ENCODE measurements around the gene CST3.

CST3 gene

DNA sequence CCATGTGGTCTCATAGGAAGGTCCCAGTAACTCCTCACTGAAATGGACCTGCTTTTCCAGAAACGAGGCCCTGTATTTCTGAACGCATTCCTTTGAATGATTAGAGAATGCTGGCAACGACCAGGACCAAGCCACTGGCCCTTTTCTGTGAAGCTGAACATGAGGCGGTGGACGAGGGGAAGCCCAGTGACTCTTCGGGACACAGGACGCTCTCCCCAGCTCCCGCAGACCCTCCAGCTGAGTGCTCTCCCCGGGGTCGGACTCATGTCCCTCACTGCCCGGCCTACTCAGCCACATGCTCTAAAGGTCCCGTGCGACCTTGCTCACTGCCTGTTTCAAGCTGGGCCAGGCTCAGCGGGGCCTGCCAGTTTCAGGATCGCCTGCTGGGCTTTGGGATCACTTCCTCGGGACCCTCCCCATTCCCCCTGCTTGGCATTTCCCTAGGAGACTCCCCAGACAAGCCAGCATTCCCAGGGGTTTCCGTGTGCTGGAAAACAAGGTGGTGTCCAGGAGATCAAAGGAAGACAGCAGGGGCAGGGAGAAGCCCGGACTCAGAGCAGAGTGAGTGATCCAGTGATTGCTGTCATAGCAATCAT, 29.4 kb downstream of the CST3 start:
- Mint-ChIP-seq H3K27ac (no peak overlapping the region), H3K4me3 (no peak overlapping the region), H3K4me1 (peaks cover 10% of the 10 kb centered on the region), H3K36me3 (no peaks in the 10 kb centered on the region), H3K9me3 (no peaks in the 10 kb centered on the region)
- DNase-seq (ENCODE audit: low spot score in 2 of 2) (no peak), ATAC-seq (no peak)

DNA sequence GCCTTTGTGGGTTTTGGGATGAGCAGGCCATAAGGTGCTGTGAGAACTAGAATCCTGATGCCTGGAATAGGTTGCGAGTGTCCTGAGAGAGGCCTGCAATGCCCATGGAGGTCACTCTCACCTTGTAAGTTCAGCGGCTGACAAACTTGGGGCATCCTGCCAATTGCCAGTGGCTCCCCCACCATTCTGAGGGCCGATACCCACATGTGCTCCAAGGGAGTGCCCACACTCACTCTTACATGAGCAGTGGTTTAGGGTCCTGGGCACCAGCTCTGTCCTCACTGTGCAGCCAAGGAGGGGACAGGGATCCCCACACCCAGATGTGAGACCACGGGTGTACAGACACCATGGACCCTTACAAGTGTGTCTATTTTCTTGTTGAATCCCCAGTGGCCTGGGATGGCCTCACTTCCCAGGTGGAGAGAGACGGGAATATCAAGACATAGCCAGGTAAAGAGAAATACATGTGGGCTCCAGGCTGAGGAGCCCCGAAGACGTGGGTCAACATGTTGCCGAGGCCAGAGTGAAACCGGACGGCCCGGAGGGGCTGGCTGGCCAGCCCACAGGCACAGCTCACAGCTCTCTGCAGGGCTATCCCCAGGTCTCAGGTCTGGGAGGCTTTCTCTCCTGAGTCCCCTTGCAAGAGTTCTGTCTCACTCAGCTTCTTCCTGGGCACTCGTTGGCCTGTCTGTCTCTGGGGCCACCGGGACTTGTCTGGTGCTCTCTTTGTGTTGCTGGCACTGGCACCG, 30.1 kb downstream of the CST3 start:
- ATAC-seq = no peak
- no peak overlapping the region for H3K4me3 Mint-ChIP-seq
- H3K9me3 Mint-ChIP-seq = no peaks in the 10 kb centered on the region

DNA sequence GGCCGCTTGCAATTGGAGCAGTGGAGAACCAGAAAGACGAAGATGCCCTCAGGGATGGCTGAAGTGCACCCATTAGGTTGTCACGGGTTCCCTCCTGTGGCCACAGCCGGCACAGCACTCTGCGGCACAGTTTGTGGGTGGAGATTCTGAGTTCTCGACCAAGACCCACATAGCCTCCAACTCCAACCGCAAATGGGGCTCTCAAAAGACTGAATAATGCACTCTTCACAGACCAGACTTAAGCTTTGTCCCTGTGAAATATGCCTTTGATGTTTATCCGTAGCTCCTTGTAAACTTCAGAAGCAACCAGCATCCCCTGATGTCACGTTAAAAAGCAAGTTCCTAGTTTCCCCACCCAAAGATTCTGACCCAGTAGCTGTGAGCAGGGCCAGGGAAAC, 31.1 kb downstream of the CST3 start:
- no peaks in the 10 kb centered on the region for H3K9me3 Mint-ChIP-seq
- H3K4me1 Mint-ChIP-seq = peaks cover 10% of the 10 kb centered on the region
- ATAC-seq (peak; percentile 82), DNase-seq (ENCODE audit: low spot score in 2 of 2) (peak; percentile 66 to 87)
- no peaks in the 10 kb centered on the region for H3K36me3 Mint-ChIP-seq
- no peak overlapping the region for H3K4me3 Mint-ChIP-seq
- no peak overlapping the region for H3K27ac Mint-ChIP-seq

More for the DNA sequence above, 30.1 kb downstream of the CST3 start:
- Mint-ChIP-seq H3K4me1 (peaks cover 10% of the 10 kb centered on the region), H3K36me3 (no peaks in the 10 kb centered on the region), H3K27ac (no peak overlapping the region)
- DNase-seq (ENCODE audit: low spot score in 2 of 2) = no peak

DNA sequence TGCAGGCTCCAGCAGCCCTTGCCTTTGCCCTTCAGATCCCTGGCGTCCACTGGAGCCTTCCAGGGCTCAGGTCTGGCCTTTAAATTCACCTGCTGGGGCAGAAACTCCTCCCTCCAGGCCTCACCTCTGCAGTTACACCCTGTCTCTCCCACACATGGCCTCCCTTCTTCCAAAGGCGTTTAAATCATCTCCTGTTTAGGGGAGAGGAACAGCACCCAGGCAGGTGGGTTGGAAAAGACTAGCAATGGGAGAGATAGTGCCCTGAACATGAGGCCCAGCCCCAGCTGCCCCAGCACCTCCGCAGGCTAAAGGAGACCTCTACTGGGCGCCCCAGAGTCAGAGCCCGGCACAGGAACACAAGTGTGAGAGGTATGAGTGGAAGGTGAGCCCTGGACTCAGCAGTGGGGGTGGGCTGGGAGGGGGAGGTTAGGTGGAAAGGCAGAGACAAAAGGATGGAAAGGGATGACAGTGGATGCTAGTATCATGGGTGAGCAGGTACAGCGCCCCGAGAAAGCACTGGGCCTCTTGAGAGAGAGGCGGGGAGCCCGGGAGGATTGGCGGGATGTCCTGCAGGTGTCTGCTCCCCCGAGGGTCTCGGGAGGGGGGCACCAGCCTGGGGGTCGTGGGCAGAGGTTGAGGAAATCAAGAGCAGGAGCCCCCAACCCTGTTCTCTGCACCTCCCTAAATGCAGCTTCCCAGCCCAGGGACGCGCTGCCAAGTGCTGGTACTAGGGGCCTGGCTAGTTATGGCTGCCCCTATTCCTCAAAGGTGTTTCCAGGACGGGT, 31.7 kb downstream of the CST3 start, which contains the start of gene CST9:
Gene CST9, minus strand, starts transcription at position 51 of the 785 bp plus-strand sequence. CDS start 53 bp downstream, outside the sequence.
- Mint-ChIP-seq H3K4me1 (peaks cover 10% of the 10 kb centered on the region), H3K36me3 (no peaks in the 10 kb centered on the region), H3K9me3 (no peaks in the 10 kb centered on the region), H3K4me3 (no peak within 1 kb of the TSS), H3K27ac (no peak within 1 kb of the TSS)
- ATAC-seq (no peak), DNase-seq (ENCODE audit: low spot score in 2 of 2) (no peak)

DNA sequence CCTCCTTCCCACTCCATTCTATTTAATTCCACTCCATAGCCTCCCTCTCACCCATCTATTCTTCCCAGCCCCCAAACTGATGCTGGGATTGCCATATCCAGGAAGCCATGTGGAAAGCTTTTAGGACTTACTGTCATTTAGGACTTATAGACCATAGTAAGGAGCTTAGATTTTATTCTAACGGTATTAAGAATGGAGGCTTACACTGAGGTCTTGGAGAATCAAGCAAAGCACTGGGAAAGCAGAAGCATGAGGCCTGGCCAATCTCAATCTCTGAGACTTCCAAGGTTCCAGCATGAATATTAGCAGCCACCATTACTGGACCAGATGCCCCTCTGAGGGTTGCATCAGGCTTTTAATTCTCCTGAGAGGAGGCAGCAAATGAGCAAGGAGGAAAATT, 33.4 kb downstream of the CST3 start:
- Mint-ChIP-seq H3K4me1 (peaks cover 10% of the 10 kb centered on the region), H3K36me3 (no peaks in the 10 kb centered on the region), H3K27ac (no peak overlapping the region), H3K9me3 (no peaks in the 10 kb centered on the region), H3K4me3 (no peak overlapping the region)
- ATAC-seq (no peak), DNase-seq (ENCODE audit: low spot score in 2 of 2) (no peak)

DNA sequence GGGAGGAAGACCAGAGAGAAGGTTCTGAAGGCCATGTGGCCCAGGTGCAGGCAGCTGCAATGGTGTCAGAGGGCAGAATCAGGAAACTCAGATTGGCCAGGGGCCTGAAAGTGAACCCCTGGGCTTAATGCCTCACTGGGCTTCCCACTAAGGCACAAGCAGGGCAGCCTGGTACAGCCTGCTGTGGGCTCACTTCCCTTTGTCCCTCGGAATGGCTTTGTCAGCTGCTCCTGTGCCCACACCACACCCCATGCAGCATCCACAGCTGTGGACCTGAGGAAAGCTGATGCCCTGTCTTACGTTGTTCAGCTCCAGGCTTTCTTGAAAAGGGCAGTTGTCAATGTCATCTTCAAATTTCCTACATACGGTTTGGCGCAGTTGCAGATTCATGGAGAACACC, 34.4 kb downstream of the CST3 start:
- peaks cover 10% of the 10 kb centered on the region for H3K4me1 Mint-ChIP-seq
- no peak overlapping the region for H3K27ac Mint-ChIP-seq
- no peak for ATAC-seq
- no peak for DNase-seq (ENCODE audit: low spot score in 2 of 2)
- H3K36me3 Mint-ChIP-seq = no peaks in the 10 kb centered on the region
- no peaks in the 10 kb centered on the region for H3K9me3 Mint-ChIP-seq
- H3K4me3 Mint-ChIP-seq = no peak overlapping the region

DNA sequence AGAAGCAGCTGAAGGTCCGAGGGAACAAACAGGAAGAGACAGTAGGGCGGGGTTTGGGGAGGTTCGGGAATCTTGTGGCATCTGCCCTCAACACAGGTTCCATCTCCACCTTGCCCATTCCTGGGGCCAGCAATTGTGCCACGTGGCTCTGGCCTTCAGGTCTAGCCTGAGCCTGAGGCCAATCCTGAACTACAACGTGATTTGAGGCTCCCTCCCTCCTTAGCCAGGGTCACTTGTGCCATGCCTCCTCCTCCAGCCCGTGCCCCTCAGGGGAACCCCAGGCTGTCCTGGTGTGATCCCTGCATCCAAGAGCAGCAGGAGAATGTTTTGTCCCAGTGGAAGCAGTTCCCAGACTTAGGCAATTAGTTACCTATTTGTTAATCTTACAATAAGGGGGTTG, 35.1 kb downstream of the CST3 start:
- Mint-ChIP-seq H3K4me3 (no peak overlapping the region), H3K4me1 (peaks cover 10% of the 10 kb centered on the region), H3K27ac (no peak overlapping the region), H3K9me3 (no peaks in the 10 kb centered on the region), H3K36me3 (no peaks in the 10 kb centered on the region)
- DNase-seq (ENCODE audit: low spot score in 2 of 2) (no peak), ATAC-seq (no peak)

DNA sequence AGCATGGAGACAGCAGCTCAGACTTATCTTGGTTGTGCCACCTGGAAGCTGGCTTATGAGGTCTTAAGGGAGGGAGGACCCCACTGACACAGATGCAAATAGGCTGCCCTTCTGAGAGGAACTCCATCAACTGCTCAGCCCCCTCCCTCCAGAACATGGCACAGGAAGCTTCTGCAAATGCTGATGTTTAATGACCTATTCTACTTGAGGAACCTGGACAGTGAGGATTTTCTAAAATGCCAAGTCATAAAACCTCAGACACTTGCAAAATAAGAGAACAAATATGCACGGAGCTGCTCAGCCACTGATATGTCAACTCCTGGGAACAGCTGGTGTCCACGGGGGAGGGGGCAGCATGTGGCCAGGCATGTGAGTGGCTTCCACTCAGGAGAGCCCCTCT, 35.5 kb downstream of the CST3 start:
- DNase-seq (ENCODE audit: low spot score in 2 of 2) (no peak), ATAC-seq (no peak)
- no peaks in the 10 kb centered on the region for H3K36me3 Mint-ChIP-seq
- no peak overlapping the region for H3K4me3 Mint-ChIP-seq
- H3K4me1 Mint-ChIP-seq = peaks cover 9% of the 10 kb centered on the region
- H3K27ac Mint-ChIP-seq = no peak overlapping the region
- H3K9me3 Mint-ChIP-seq = no peaks in the 10 kb centered on the region

DNA sequence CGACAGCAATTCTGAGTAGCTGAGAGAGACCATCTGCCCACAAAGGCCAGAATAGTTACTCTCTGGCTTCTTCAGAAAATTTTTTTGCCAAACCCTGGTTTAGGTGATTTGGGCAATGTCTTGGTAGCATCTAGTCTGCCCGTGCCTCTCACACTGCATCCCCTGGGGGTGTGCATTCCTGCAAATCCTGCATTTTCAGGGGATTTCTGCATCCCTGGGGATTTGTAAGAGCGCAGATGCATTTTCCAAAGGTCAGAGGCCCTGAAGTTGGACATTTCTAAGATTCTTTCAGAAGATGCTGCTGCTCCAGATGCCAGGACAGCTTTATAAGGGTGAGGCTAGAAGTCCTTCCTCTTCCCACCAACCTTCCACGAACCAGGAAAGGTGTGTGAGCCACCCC, 36.0 kb downstream of the CST3 start:
- H3K36me3 Mint-ChIP-seq = no peaks in the 10 kb centered on the region
- H3K4me3 Mint-ChIP-seq = no peak overlapping the region
- H3K4me1 Mint-ChIP-seq = peaks cover 4% of the 10 kb centered on the region
- no peak overlapping the region for H3K27ac Mint-ChIP-seq
- no peak for ATAC-seq
- no peaks in the 10 kb centered on the region for H3K9me3 Mint-ChIP-seq
- no peak for DNase-seq (ENCODE audit: low spot score in 2 of 2)

DNA sequence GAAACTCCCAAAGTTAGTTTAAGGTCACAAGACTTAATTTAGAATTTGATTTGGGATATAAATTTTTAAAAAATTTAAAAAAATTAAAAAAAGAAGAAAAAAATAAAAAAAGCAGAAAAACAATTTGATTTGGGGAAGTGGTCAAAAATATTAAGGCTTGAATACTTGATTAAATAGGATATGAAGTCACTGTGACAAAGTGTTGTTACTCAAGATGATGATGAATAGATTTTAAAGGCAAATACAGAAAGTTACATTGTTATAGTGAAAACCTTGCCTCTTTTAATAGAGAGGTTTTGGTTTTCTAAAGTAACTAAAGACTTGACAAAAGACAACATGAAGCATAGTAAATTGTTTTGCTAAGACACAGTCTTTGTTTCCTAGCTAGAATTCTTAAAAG, 39.3 kb downstream of the CST3 start:
- H3K27ac Mint-ChIP-seq = no peak overlapping the region

DNA sequence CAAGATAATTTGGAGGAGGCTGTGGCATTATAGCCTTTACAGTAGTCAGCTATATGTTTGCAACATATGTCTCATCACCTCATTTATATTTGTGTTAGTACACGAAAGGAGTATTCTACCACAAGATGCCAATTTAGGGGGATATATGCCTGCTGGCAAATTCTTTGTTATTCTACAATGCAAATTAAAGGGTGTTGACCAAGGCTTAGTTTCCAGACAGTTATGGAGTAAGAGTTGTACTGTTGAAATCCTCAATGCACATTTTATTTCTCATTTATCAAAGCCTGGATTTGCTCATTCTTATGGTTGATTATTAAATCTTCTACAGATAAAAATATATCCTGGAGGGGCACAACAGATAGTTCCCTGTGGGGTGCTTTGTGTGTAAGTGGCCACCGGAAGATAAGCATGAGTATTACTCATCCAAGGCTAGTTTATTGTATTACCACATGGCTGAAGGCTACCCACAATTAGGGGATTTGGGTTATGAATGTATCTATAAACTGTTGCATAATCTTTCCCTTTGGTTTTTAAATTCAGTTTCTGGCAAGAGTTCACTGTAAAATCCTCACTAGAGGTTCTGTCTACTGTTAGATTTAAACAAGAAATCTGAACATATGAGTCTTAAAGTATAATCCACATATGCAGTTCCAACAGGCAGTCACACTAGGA, 41.0 kb downstream of the CST3 start:
- no peaks in the 10 kb centered on the region for H3K36me3 Mint-ChIP-seq
- H3K27ac Mint-ChIP-seq = no peak overlapping the region
- no peak overlapping the region for H3K4me3 Mint-ChIP-seq
- DNase-seq (ENCODE audit: low spot score in 2 of 2) (no peak), ATAC-seq (no peak)
- no peaks in the 10 kb centered on the region for H3K9me3 Mint-ChIP-seq
- H3K4me1 Mint-ChIP-seq = no peaks in the 10 kb centered on the region

More for the DNA sequence above, 39.3 kb downstream of the CST3 start:
- DNase-seq (ENCODE audit: low spot score in 2 of 2) (no peak), ATAC-seq (no peak)
- no peaks in the 10 kb centered on the region for H3K36me3 Mint-ChIP-seq
- H3K4me1 Mint-ChIP-seq = no peaks in the 10 kb centered on the region
- H3K9me3 Mint-ChIP-seq = no peaks in the 10 kb centered on the region
- no peak overlapping the region for H3K4me3 Mint-ChIP-seq

DNA sequence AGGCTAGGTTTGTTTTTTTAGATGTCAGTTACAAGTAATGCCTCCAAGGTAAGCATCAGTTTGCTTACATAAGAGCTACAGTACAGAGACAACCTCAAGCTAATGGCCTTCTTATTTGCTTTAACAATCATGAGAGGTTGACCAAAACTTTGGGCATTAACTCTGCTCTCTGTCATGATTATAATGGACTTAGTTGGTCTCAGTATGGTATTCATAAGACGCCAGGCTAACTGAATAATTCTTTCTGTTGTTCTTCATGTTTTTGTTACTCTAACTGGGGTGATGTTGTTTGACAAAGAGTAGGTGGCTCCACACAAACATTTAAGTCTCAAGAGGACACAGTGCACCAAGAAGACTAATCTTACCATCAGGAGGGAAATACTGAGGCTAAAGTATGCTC, 41.8 kb downstream of the CST3 start:
- Mint-ChIP-seq H3K27ac (no peak overlapping the region), H3K4me1 (no peaks in the 10 kb centered on the region), H3K9me3 (no peaks in the 10 kb centered on the region), H3K4me3 (no peak overlapping the region), H3K36me3 (no peaks in the 10 kb centered on the region)
- DNase-seq (ENCODE audit: low spot score in 2 of 2) (no peak), ATAC-seq (no peak)

DNA sequence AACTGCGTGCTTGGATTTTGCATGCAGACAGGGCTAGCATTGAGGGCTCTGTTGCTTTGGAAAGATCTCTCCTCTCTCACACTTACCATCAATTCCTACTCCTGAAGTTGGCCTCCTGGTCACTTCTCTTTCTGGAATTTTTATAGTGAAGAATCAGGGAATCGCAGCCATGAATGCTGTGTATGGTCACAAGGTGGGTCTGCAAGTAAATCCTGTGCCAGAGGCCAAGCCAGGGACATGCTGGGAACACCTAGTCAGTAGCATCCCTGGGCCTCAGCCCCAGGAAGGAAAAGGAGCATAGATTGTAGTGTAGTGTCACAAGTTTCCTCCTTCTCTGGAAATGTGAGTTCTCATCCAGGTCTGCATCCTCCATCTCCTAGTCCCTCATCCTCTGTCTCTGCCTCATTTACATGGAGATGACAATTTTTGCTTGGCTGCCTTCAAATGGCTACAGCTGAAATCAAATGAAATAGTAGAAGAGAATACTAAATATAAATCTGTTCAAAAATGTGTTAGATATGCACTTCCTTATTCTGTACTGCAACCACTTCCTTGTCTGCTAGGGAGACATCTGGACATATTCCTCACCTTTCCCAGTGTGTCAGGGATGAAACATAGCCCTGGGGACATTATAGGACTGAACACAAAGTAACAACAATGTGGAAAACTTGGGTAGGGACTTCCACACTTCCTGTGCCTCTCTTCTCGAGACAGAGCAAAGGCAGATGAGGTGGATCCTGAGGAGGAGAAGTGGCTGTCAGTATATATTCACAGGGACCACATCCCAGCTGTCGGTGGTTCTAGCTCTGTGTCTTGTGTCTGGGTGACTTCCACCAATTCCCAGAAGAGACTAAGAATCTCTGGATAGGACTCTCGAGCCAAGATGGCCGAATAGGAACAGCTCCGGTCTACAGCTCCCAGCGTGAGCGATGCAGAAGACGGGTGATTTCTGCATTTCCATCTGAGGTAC, 49.0 kb downstream of the CST3 start:
- Mint-ChIP-seq H3K4me3 (no peak overlapping the region), H3K27ac (no peak overlapping the region), H3K9me3 (no peaks in the 10 kb centered on the region), H3K4me1 (no peaks in the 10 kb centered on the region), H3K36me3 (no peaks in the 10 kb centered on the region)
- ATAC-seq (no peak), DNase-seq (ENCODE audit: low spot score in 2 of 2) (no peak)

DNA sequence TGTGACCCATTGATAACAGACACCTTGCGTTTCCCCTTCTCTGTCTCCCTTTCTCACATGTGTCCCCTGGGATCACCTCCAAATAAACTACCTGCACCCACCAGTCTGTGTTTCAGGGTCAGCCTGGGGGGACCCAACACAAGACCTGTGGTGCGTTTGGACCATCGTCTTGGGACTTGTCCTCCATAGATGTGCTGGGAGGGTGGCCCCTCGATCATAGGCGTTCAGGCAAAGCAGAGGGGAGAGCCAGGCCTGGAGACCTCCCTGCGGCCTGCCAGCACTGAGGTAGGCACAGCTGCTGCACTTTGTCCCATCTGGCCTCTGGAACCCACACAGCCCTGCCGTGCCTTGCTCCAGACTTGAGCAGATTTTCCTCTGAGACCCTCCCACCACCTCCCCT, 50.1 kb downstream of the CST3 start:
- Mint-ChIP-seq H3K36me3 (no peaks in the 10 kb centered on the region), H3K27ac (no peak overlapping the region), H3K4me1 (no peaks in the 10 kb centered on the region), H3K4me3 (no peak overlapping the region), H3K9me3 (no peaks in the 10 kb centered on the region)
- ATAC-seq (no peak), DNase-seq (ENCODE audit: low spot score in 2 of 2) (no peak)

Measured in stimulated activated effector memory CD8-positive, alpha-beta T cell treated with anti-CD3 and anti-CD28 coated beads, Interleukin-12 subunit alpha, Interleukin-12 subunit beta, amount 100 ng/mL, for 72 hours (primary cell).